A549 (cell line): ENCODE measurements around the gene CTU2. TPM values are rescaled to one million over a fixed set of nuclear protein-coding genes. Genes with fewer than 3 reads are reported as not detected.

Experiments
- ATAC-seq, 2 experiments: fragments of 200-7000 bp in 1 of 2; fragments of >200 bp in 1 of 2; cut with Nextera tagmentation in 1 of 2; cut with Tn5 transposase in 1 of 2; 3 replicates each; pipeline versions ENCODE4 v1.8.0 to v1.9.1; 2018 to 2020; ENCODE audit warnings: mild to moderate bottlenecking in 1 of 2, moderate library complexity in 1 of 2
- CTCF ChIA-PET: fragments of 300-600 bp; sonication (Branson Sonifier 250); formaldehyde crosslinking; extraction: SDS; loops from one replicate; lab custom pipeline; 2021; ENCODE audit warnings: antibody characterized with exemption, inconsistent platforms; lab: Yijun Ruan, JAX
- POLR2A ChIA-PET: fragments of 350-600 bp; formaldehyde crosslinking; extraction: SDS; loops from one replicate; lab custom pipeline; 2021; ENCODE audit warnings: antibody characterized with exemption, inconsistent platforms; lab: Yijun Ruan, JAX
- DNase-seq, 2 experiments: peaks; one replicate each; pipeline versions ENCODE4 v3.0.0 to v3.0.0-alpha.2; 2011 to 2016; ENCODE audit warnings: low read depth in 1 of 2, low spot score in 1 of 2
- FAIRE-seq: peaks from 2 replicates; lab custom pipeline; 2011; peaks lifted over from hg19 to GRCh38; lab: Jason Lieb, UNC
- H3K27ac ChIP-seq, 2 experiments: fragments of >200 bp; sonication (Bioruptor Twin); formaldehyde crosslinking; 3 replicates each; pipeline ENCODE4 v1.5.1; 2016 to 2017
- H3K4me1 ChIP-seq: fragments of >200 bp; sonication (Bioruptor Twin); formaldehyde crosslinking; 3 replicates; pipeline ENCODE4 v1.6.1; 2016
- H3K4me2 ChIP-seq: fragments of >200 bp; sonication (Bioruptor Twin); formaldehyde crosslinking; 3 replicates; pipeline ENCODE4 v1.6.1; 2016
- H3K4me3 ChIP-seq: fragments of >200 bp; sonication (Bioruptor Twin); formaldehyde crosslinking; 3 replicates; pipeline ENCODE4 v1.5.1; 2016
- H3K9me3 ChIP-seq: fragments of >200 bp; sonication (Bioruptor Twin); formaldehyde crosslinking; 3 replicates; pipeline ENCODE4 v1.6.1; 2016
- CHD2 ChIP-seq: fragments of 150-350 bp; IDR thresholded peaks from 2 replicates; pipeline ENCODE4 v1.6.1; 2014; ENCODE audit warnings: low read length; ENCODE audit not compliant: partially characterized antibody
- EHMT2 ChIP-seq: fragments of 200-600 bp; sonication (generic); IDR thresholded peaks from 2 replicates; pipeline ENCODE4 v1.6.1; 2016; ENCODE audit warnings: antibody characterized with exemption, low read depth, mild to moderate bottlenecking, moderate library complexity
- FOSB ChIP-seq: fragments of 250-450 bp; sonication (Bioruptor Pico); IDR thresholded peaks from 2 replicates; pipeline ENCODE4 v1.5.0; 2020; ENCODE audit warnings: mild to moderate bottlenecking, moderate library complexity
- FOXS1 ChIP-seq: fragments of 250-450 bp; sonication (Bioruptor Pico); IDR thresholded peaks from 2 replicates; pipeline ENCODE4 v1.5.0; 2020; ENCODE audit warnings: mild to moderate bottlenecking, moderate library complexity
- HOXA7 ChIP-seq: fragments of 250-450 bp; sonication (Bioruptor Pico); IDR thresholded peaks from 2 replicates; pipeline ENCODE4 v1.5.0; 2020; ENCODE audit warnings: mild to moderate bottlenecking, moderate library complexity
- JUNB ChIP-seq: fragments of >200 bp; sonication (Bioruptor Twin); formaldehyde crosslinking; IDR thresholded peaks from 2 replicates; pipeline ENCODE4 v1.6.1; 2016
- KDM5A ChIP-seq: fragments of 200-600 bp; sonication (generic); IDR thresholded peaks from 2 replicates; pipeline ENCODE4 v1.6.1; 2016; ENCODE audit warnings: antibody characterized with exemption, mild to moderate bottlenecking
- MYC ChIP-seq: IDR thresholded peaks from 2 replicates; pipeline ENCODE4 v1.6.1; 2012; ENCODE audit warnings: mild to moderate bottlenecking, inconsistent platforms, low read length, improper control_type of control experiment, borderline replicate concordance
- NPAS2 ChIP-seq: fragments of 250-450 bp; sonication (Bioruptor Pico); IDR thresholded peaks from 2 replicates; pipeline ENCODE4 v1.8.0; 2022; ENCODE audit warnings: mild to moderate bottlenecking, moderate library complexity, borderline replicate concordance
- PHF8 ChIP-seq: fragments of 200-600 bp; sonication (generic); IDR thresholded peaks from 2 replicates; pipeline ENCODE4 v1.6.1; 2016; ENCODE audit warnings: low read depth, mild to moderate bottlenecking, antibody characterized with exemption, moderate library complexity, borderline replicate concordance
- POLR2AphosphoS2 ChIP-seq: conservative IDR thresholded peaks from 2 replicates; pipeline ENCODE4 v1.6.1; 2012; ENCODE audit warnings: low read length, improper control_type of control experiment, inconsistent platforms
- RAD21 ChIP-seq, 2 experiments: fragments of >200 bp in 1 of 2; sonication (Bioruptor Twin) in 1 of 2; formaldehyde crosslinking in 1 of 2; IDR thresholded peaks in 1 of 2; conservative IDR thresholded peaks in 1 of 2; 2 replicates in 1 of 2; 3 replicates in 1 of 2; pipeline ENCODE4 v1.6.1; 2012 to 2018; ENCODE audit warnings: inconsistent platforms in 1 of 2
- RCOR1 ChIP-seq: fragments of 150-350 bp; IDR thresholded peaks from 2 replicates; pipeline ENCODE4 v1.6.1; 2014; ENCODE audit warnings: antibody characterized with exemption, low read length, low read depth
- SMC3 ChIP-seq: fragments of >200 bp; sonication (Bioruptor Twin); formaldehyde crosslinking; IDR thresholded peaks from 3 replicates; pipeline ENCODE4 v1.6.1; 2018; ENCODE audit warnings: inconsistent platforms
- SREBF2 ChIP-seq: fragments of 450-650 bp; IDR thresholded peaks from 2 replicates; pipeline ENCODE4 v1.6.1; 2014; ENCODE audit warnings: mild to moderate bottlenecking, moderate library complexity
- TFCP2L1 ChIP-seq: fragments of 250-450 bp; sonication (Bioruptor Pico); IDR thresholded peaks from 2 replicates; pipeline ENCODE4 v1.5.0; 2021; ENCODE audit warnings: mild to moderate bottlenecking
- ZNF302 ChIP-seq: fragments of 250-450 bp; sonication (Bioruptor Pico); IDR thresholded peaks from 2 replicates; pipeline ENCODE4 v1.9.0; 2021; ENCODE audit warnings: inconsistent platforms, mild to moderate bottlenecking, moderate library complexity
- ZSCAN20 ChIP-seq: fragments of 250-450 bp; sonication (Bioruptor Pico); IDR thresholded peaks from 2 replicates; pipeline ENCODE4 v1.8.0; 2022; ENCODE audit warnings: mild to moderate bottlenecking, moderate library complexity
- WGBS: methylation state at CpG from one replicate; pipeline ENCODE4 v1.1.6; 2017; ENCODE audit errors: missing lambda C conversion rate; 5-methylcytosine and 5-hydroxymethylcytosine counted together
- polyA plus RNA-seq, 4 experiments: library from polyadenylated mRNA; depleted of rRNA in 3 of 4; stranded (reverse); fragments of >200 nt; fragmentation: RNase III in 1 of 4; extraction: RNeasy Plus Mini Kit Qiagen cat#74134 plus additional on column Dnase treatment in 1 of 4; gene quantifications; 2 replicates in 3 of 4; 3 replicates in 1 of 4; pipeline ENCODE4 v1.2.3, GENCODE V29; 2011 to 2017
- TF ChIP-seq, protein P1 (sequence below): fragments of 450-650 bp; IDR thresholded peaks from 2 replicates; pipeline ENCODE4 v1.6.1; 2014; ENCODE audit warnings: antibody characterized with exemption

Gene CTU2
- polyA plus RNA-seq, 2 of the 4 experiments (the other 2 are of a cell fraction): 16.4 to 21.8 TPM

DNA sequence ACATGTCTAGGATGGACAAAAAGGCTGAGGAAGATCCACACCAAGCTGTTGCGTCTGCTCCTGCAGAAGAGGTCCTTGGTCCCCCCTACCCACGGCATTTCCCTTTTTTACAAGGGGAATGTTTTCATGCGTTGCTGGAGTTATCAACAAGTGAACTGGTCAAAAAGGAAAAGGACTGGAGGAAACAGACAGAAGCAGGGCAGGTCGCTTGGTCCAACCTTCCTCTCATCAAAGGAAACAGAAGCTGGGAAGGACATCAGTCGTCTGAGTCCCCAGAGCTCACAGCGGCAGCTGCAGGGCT lies 52.6 kb downstream of the CTU2 start:
- H3K9me3 ChIP-seq: no peaks in the 10 kb centered on the region
- DNase-seq (no peak), FAIRE-seq (no peak), ATAC-seq (no peak)
- peaks cover 16% of the 10 kb centered on the region; the same call in 2 of the 3 replicates for H3K4me1 ChIP-seq
- no peak for TF ChIP-seq FOSB (CRISPR knock-in tag)
- no peak overlapping the region for H3K27ac ChIP-seq
- WGBS: 85% methylated on average over 6 of the region's 6 CpGs
- ChIA-PET CTCF (interaction anchor here (1.4 to 31.8 kb wide), 4 partner anchors 11 to 42 kb away, joined by 3 to 596 read pairs (median 5); no protein-coding TSS in a partner anchor), POLR2A (interaction anchor here (0.6 kb wide), 1 partner anchor 36 kb away, joined by 5 read pairs; no protein-coding TSS in a partner anchor)
- no peak overlapping the region for H3K4me2 ChIP-seq
- H3K4me3 ChIP-seq: no peak overlapping the region

DNA sequence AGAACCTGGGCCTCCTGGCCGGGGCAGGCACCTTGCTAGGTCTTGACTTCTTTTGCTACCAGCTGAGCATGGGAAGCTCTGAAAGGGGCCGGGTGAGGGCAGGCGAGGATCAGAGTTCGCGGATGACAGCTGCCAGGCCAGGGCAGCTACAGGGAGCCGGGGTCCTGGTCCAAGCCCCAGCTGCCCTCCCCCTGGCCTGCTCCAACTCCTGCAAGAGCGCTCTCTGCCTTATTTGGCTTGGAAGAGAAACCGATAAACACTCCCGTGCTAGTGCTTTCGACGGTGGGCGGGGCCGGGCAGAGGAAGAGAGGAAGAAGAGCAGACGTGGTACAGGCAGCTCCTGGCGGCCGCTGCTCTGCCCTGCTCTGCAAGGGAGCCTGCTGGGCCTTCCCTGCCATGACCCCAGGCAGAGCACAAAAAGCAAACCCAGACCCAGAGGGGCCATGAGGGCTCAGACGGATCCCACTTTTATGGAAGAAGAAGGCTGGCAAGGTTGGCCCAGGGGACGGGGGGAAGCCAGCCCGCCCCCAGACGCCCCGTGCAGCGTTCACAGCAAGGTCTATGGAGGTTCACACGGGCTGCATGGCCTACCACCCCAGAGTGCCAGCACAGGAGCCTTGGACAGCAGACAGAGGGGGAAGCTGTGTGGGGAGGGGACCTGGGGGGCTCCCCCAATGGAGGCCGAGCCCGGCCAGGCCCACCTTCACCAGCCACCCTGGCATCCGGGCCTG lies 53.1 kb downstream of the CTU2 start:
- Histone ChIP-seq H3K4me1 (peaks cover 17% of the 10 kb centered on the region; the same call in 2 of the 3 replicates), H3K4me2 (no peak overlapping the region), H3K9me3 (no peaks in the 10 kb centered on the region), H3K27ac (no peak overlapping the region), H3K4me3 (no peak overlapping the region)
- DNase-seq (no peak), ATAC-seq (no peak), FAIRE-seq (no peak)
- POLR2A ChIA-PET: no interaction called here
- CTCF ChIA-PET: interaction anchor here (1.6 to 31.8 kb wide), 4 partner anchors 11 to 41 kb away, joined by 4 to 596 read pairs (median 5); no protein-coding TSS in a partner anchor
- WGBS: 85% methylated on average over 26 of the region's 26 CpGs
- TF ChIP-seq NPAS2 (CRISPR knock-in tag): no peak
- no peak for TF ChIP-seq SREBF2
- no peak for TF ChIP-seq RAD21 (conservative IDR thresholded peaks at IDR 0.05 in 1 of 2, IDR thresholded peaks at IDR 0.05 in 1 of 2)
- TF ChIP-seq CHD2: no peak

- ChIA-PET POLR2A (no interaction called here), CTCF (interaction anchor here (1.6 to 31.8 kb wide), 4 partner anchors 10 to 40 kb away, joined by 4 to 596 read pairs (median 5); no protein-coding TSS in a partner anchor)
- Histone ChIP-seq H3K4me2 (no peak overlapping the region), H3K4me1 (peaks cover 19% of the 10 kb centered on the region), H3K9me3 (no peaks in the 10 kb centered on the region), H3K27ac (no peak overlapping the region), H3K4me3 (no peak overlapping the region)
- DNase-seq (no peak), ATAC-seq (no peak), FAIRE-seq (no peak)
- WGBS: 96% methylated on average over 17 of the region's 22 CpGs
- TF ChIP-seq SMC3: no peak
- no peak for TF ChIP-seq JUNB
- no peak for TF ChIP-seq RCOR1
- TF ChIP-seq MYC: no peak
- TF ChIP-seq FOXS1 (CRISPR knock-in tag): no peak
- TF ChIP-seq KDM5A: no peak
- TF ChIP-seq, protein P1, sequence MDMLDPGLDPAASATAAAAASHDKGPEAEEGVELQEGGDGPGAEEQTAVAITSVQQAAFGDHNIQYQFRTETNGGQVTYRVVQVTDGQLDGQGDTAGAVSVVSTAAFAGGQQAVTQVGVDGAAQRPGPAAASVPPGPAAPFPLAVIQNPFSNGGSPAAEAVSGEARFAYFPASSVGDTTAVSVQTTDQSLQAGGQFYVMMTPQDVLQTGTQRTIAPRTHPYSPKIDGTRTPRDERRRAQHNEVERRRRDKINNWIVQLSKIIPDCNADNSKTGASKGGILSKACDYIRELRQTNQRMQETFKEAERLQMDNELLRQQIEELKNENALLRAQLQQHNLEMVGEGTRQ: no peak
- TF ChIP-seq EHMT2: no peak
Measured at GRCh38 chr16:88759976-88760350, 53.7 kb downstream of the CTU2 start.

DNA sequence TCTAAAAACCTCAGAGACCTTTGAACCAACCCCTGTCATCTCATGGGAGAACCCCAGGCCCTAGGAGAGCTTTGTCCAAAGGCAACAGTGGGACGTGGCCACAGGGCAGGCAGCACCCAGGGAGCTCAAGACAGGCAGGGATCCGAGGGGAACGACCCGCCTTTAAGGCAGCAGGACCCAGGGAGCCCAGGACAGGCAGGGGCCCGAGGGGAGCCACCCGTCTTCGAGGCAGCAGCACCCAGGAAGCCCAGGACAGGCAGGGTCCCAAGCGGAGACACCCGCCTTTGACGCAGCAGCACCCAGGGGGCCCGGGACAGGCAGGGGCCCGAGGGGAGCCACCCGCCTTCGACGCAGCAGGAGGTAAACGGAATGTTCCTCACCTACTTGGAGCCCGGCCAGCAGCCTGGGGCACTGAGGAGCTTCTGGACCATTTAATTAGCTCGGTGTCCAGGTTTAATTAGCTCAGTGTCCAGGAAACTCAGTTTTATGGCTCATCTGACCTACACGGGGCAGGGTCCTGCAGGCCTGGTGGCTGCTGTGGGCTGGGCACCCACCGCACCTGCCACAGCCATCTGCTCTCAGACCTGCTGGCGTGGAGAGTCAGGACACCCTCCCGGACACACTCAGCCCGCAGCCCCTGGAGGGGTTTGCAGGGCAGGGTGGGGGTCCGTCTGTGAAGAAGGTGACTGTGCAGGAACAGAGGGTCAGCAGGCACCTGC lies 54.3 kb downstream of the CTU2 start:
- Histone ChIP-seq H3K27ac (no peak overlapping the region), H3K9me3 (no peaks in the 10 kb centered on the region), H3K4me1 (peaks cover 24% of the 10 kb centered on the region), H3K4me2 (no peak overlapping the region), H3K4me3 (no peak overlapping the region)
- no peak for DNase-seq
- no peak for TF ChIP-seq HOXA7 (CRISPR knock-in tag)
- no peak for TF ChIP-seq PHF8
- no peak for TF ChIP-seq TFCP2L1 (CRISPR knock-in tag)
- no peak for TF ChIP-seq POLR2AphosphoS2
- TF ChIP-seq SREBF2: no peak
- TF ChIP-seq ZSCAN20: no peak
- TF ChIP-seq, protein P1: no peak
- no peak for TF ChIP-seq ZNF302 (CRISPR knock-in tag)
- ChIA-PET CTCF (interaction anchor here (0.7 to 31.8 kb wide), 4 partner anchors 10 to 1233 kb away, joined by 3 to 596 read pairs (median 5); no protein-coding TSS in a partner anchor), POLR2A (no interaction called here)
- no peak for ATAC-seq
- WGBS: 90% methylated on average over 13 of the region's 24 CpGs
- no peak for FAIRE-seq
